ENCODE data around the gene HTR3C. TPM values are rescaled to one million over a fixed set of nuclear protein-coding genes. Genes with fewer than 3 reads are reported as not detected.
A peak's percentile ranks its signal among the peaks of the same experiment; 100 is the strongest.

The HTR3C gene
- total and polyA plus RNA-seq, 2 donors from 2014 or later = not detected

DNA sequence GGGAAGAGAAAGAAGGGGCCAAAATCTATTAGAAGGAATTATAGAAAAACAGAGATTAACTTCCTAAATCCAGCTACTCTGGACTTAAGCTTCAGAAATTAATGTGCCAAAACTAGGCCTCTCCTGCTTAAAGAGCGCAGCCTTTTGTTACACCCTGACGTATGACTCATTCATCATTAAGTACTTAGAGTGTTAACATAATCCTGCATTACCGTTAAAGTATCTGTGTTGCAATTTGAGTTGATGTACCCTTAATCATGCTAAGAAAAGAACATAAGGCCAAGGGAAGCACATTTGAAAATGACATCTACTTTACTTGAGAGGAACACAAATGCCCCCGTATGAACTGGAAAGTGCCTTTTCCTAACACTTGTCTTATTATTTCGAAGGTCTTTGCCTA, 13.4 kb upstream of the HTR3C start:
- no peaks in the 10 kb centered on the region for H3K36me3 ChIP-seq (ENCODE audit: control insufficient read depth in 2 of 3, insufficient read depth in 3 of 3, low read length in 3 of 3)
- DNase-seq = no peak
- intact Hi-C loops (cut with DNase I) = no loop called here
- no peak overlapping the region for H3K27ac ChIP-seq (ENCODE audit: low read depth in 2 of 2, low read length in 2 of 2)
- no peak overlapping the region for H3K4me3 ChIP-seq (ENCODE audit: low read length in 3 of 3)
- FAIRE-seq = no peak
- H3K27me3 ChIP-seq (ENCODE audit: control insufficient read depth, insufficient read depth, low read length) = no peaks in the 10 kb centered on the region
- no peaks in the 10 kb centered on the region for H3K9me3 ChIP-seq (ENCODE audit: control insufficient read depth in 2 of 3, insufficient read depth in 1 of 3, low read length in 3 of 3)
- no peak overlapping the region for H3K9ac ChIP-seq (ENCODE audit: low read length in 3 of 3)
- TF ChIP-seq, protein P1, sequence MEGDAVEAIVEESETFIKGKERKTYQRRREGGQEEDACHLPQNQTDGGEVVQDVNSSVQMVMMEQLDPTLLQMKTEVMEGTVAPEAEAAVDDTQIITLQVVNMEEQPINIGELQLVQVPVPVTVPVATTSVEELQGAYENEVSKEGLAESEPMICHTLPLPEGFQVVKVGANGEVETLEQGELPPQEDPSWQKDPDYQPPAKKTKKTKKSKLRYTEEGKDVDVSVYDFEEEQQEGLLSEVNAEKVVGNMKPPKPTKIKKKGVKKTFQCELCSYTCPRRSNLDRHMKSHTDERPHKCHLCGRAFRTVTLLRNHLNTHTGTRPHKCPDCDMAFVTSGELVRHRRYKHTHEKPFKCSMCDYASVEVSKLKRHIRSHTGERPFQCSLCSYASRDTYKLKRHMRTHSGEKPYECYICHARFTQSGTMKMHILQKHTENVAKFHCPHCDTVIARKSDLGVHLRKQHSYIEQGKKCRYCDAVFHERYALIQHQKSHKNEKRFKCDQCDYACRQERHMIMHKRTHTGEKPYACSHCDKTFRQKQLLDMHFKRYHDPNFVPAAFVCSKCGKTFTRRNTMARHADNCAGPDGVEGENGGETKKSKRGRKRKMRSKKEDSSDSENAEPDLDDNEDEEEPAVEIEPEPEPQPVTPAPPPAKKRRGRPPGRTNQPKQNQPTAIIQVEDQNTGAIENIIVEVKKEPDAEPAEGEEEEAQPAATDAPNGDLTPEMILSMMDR (IDR thresholded peaks at IDR 0.05; ENCODE audit: borderline replicate concordance, extremely low read depth, insufficient read depth) = no peak
- H3K4me1 ChIP-seq (ENCODE audit: control insufficient read depth in 2 of 3, insufficient read depth in 2 of 3, low read depth in 1 of 3, low read length in 3 of 3) = no peaks in the 10 kb centered on the region

DNA sequence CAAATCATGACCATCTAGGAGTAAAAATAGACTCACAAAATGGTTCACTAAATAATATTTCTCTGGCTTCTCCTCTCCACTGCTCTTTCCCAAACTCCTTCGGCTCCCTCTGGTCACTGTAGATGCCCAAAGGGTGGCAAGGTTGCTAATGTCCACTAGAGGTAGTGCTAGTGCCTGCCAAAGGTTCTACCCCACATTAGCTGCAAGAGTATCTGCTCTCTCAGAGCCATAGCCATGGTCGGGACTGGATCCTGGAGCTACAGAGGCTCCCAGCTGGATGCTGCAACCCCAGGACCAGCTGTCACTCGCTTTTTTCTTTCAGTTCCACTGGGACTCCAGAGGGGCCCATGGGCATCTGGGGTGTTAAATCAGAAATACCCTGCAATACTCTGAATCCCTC, 12.8 kb upstream of the HTR3C start:
- no peaks in the 10 kb centered on the region for H3K36me3 ChIP-seq (ENCODE audit: control insufficient read depth in 2 of 3, insufficient read depth in 3 of 3, low read length in 3 of 3)
- H3K9ac ChIP-seq (ENCODE audit: low read length in 3 of 3) = no peak overlapping the region
- no peaks in the 10 kb centered on the region for H3K9me3 ChIP-seq (ENCODE audit: control insufficient read depth in 2 of 3, insufficient read depth in 1 of 3, low read length in 3 of 3)
- FAIRE-seq = no peak
- TF ChIP-seq, protein P1 (IDR thresholded peaks at IDR 0.05; ENCODE audit: borderline replicate concordance, extremely low read depth, insufficient read depth) = no peak
- no peaks in the 10 kb centered on the region for H3K27me3 ChIP-seq (ENCODE audit: control insufficient read depth, insufficient read depth, low read length)
- H3K4me3 ChIP-seq (ENCODE audit: low read length in 3 of 3) = no peak overlapping the region
- no peak for DNase-seq
- intact Hi-C loops (cut with DNase I) = no loop called here
- H3K4me1 ChIP-seq (ENCODE audit: control insufficient read depth in 2 of 3, insufficient read depth in 2 of 3, low read depth in 1 of 3, low read length in 3 of 3) = no peaks in the 10 kb centered on the region
- no peak overlapping the region for H3K27ac ChIP-seq (ENCODE audit: low read depth in 2 of 2, low read length in 2 of 2)

DNA sequence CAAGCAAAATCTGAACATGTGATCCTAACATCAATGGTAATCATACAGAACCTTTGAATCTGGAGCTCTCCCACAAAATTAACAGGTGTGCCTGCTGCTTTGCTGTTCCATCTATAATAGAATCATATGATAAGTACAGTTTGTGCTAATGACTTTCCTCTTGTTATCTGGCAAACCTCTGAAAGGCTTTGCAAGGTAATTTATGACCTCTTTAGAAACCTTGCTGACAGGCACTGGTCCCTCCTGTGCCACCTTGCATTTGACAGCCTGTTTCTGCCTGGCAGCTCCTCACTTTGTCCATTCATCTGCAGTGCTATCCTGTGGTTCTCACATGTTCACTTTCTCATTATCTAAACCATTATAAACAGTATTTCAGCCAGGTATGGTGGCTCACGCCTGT, 10.2 kb upstream of the HTR3C start:
- Histone ChIP-seq H3K27me3 (ENCODE audit: control insufficient read depth, insufficient read depth, low read length) (no peaks in the 10 kb centered on the region), H3K4me3 (ENCODE audit: low read length in 3 of 3) (no peak overlapping the region), H3K9me3 (ENCODE audit: control insufficient read depth in 2 of 3, insufficient read depth in 1 of 3, low read length in 3 of 3) (no peaks in the 10 kb centered on the region), H3K27ac (ENCODE audit: low read depth in 2 of 2, low read length in 2 of 2) (no peak overlapping the region), H3K36me3 (ENCODE audit: control insufficient read depth in 2 of 3, insufficient read depth in 3 of 3, low read length in 3 of 3) (no peaks in the 10 kb centered on the region), H3K4me1 (ENCODE audit: control insufficient read depth in 2 of 3, insufficient read depth in 2 of 3, low read depth in 1 of 3, low read length in 3 of 3) (no peaks in the 10 kb centered on the region), H3K9ac (ENCODE audit: low read length in 3 of 3) (no peak overlapping the region)
- no peak for FAIRE-seq
- TF ChIP-seq, protein P1 (IDR thresholded peaks at IDR 0.05; ENCODE audit: borderline replicate concordance, extremely low read depth, insufficient read depth) = no peak
- intact Hi-C loops (cut with DNase I) = no loop called here
- no peak for DNase-seq

DNA sequence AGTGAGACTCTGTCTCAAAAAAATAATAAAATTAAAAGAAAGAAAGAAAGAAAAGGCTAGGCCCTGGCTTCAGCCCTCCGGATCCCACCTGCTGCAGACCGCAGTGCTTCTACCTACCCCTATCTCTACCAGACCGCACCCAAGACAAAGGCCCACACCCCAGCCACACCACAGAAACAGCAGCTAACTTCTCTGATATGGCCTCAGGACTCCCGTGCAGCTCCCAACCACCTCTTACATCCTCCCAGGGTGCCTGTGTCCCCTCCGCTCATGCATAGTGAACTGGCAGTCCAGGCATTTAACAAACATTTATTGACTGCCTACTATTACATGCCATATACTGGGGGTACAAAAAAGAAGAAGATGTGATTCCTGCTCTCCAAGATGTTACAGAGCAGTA, 6.9 kb upstream of the HTR3C start:
- Histone ChIP-seq H3K9me3 (ENCODE audit: control insufficient read depth in 2 of 3, insufficient read depth in 1 of 3, low read length in 3 of 3) (no peaks in the 10 kb centered on the region), H3K36me3 (ENCODE audit: control insufficient read depth in 2 of 3, insufficient read depth in 3 of 3, low read length in 3 of 3) (no peaks in the 10 kb centered on the region), H3K9ac (ENCODE audit: low read length in 3 of 3) (no peak overlapping the region), H3K4me3 (ENCODE audit: low read length in 3 of 3) (no peak overlapping the region), H3K27me3 (ENCODE audit: control insufficient read depth, insufficient read depth, low read length) (no peaks in the 10 kb centered on the region), H3K27ac (ENCODE audit: low read depth in 2 of 2, low read length in 2 of 2) (no peak overlapping the region), H3K4me1 (ENCODE audit: control insufficient read depth in 2 of 3, insufficient read depth in 2 of 3, low read depth in 1 of 3, low read length in 3 of 3) (no peaks in the 10 kb centered on the region)
- intact Hi-C loops (cut with DNase I) = no loop called here
- TF ChIP-seq, protein P1 (IDR thresholded peaks at IDR 0.05; ENCODE audit: borderline replicate concordance, extremely low read depth, insufficient read depth) = no peak
- DNase-seq (peak in 1 of 5 donors; percentile 4), FAIRE-seq (no peak)
